CD4-positive, alpha-beta T cell treated with Interleukin-6 at 100 ng/mL for 8 hours (primary cell): ENCODE measurements around the gene DOK7.

ENCODE experiments used
- DNase-seq: peaks from one replicate; pipeline ENCODE4 v3.0.0-alpha.2; 2020; ENCODE audit warnings: mixed read lengths, low spot score

DOK7 gene

GRCh38 chr4:3462790-3463415, at the start of gene DOK7:
Gene DOK7 (plus strand): TSS chr4:3463306. CDS start chr4:3463376, 70 bp downstream.
- no peak for DNase-seq

DNA sequence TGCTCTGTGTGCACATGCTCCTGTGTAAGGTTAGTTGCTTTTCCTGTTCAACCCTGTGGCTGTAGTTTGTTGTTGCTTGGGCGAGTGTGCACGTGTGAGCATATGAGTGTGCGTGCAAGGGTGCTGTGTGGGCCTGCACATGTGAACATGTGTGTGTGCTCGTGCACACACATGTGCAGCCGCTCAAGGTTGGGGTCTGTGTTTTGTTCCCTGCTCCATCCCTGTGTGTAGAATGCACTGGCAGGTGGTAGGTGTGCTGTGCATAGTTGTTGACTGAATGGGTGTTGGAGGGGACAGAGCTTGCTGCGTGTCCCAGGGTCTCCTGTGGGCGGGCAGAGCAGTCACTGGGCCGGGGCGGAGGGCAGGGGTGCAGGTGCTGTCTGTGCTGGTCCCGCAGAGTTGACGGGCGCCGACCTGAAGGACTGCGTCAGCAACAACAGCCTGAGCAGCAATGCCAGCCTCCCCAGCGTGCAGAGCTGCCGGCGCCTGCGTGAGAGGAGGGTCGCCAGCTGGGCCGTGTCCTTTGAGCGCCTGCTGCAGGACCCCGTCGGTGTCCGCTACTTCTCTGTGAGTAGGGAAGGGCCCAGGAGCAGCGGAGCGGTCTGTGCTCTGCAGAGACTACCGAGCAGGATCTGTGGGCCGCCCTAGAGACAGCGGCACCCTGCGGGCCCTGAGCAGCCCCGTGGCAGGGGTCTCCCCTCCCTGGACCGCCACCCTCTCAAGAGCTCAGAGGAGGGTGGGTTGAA, 49.3 kb upstream of the DOK7 start:
- no peak for DNase-seq

- no peak for DNase-seq
Measured at GRCh38 chr4:3414421-3415279, 48.5 kb upstream of the DOK7 start.

DNA sequence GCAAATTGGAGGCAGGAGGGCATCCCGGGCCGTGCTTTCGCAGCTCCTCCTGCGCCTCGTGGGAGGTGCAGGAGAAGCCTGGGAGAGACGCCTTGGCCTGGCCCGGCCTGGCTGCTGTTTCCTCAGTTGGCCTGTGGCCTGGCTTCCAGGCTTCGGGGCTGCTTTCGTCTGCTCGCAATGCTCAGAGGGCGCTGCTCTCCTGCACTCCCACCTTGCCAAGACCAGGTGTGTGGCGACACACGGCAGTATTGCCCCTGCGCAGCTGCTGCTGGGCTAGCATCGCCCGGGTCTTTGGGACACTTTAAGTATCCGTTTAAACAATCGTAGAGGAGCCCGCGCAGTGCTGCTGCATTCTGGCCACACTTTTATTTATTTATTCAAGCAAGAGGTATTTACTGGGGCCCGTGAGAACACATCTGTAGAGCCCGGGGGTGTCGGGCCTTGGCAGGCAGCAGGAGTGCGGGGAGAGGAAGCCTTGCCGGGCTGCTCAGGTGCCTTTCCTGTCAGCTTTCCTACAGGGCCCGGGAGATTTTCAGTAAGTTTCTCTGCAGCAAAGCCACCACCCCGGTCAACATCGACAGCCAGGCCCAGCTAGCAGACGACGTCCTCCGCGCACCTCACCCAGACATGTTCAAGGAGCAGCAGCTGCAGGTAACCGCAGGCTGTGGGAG, 47.5 kb upstream of the DOK7 start:
- DNase-seq, result no peak

- no peak for DNase-seq
Measured at GRCh38 chr4:3416270-3416669, 46.8 kb upstream of the DOK7 start.

- DNase-seq, result no peak
Measured at GRCh38 chr4:3416821-3417221, 46.3 kb upstream of the DOK7 start.

GRCh38 chr4:3417448-3417847, 45.7 kb upstream of the DOK7 start:
- DNase-seq, result no peak

- DNase-seq, result no peak
Measured at GRCh38 chr4:3418029-3418762, 44.9 kb upstream of the DOK7 start.

DNA sequence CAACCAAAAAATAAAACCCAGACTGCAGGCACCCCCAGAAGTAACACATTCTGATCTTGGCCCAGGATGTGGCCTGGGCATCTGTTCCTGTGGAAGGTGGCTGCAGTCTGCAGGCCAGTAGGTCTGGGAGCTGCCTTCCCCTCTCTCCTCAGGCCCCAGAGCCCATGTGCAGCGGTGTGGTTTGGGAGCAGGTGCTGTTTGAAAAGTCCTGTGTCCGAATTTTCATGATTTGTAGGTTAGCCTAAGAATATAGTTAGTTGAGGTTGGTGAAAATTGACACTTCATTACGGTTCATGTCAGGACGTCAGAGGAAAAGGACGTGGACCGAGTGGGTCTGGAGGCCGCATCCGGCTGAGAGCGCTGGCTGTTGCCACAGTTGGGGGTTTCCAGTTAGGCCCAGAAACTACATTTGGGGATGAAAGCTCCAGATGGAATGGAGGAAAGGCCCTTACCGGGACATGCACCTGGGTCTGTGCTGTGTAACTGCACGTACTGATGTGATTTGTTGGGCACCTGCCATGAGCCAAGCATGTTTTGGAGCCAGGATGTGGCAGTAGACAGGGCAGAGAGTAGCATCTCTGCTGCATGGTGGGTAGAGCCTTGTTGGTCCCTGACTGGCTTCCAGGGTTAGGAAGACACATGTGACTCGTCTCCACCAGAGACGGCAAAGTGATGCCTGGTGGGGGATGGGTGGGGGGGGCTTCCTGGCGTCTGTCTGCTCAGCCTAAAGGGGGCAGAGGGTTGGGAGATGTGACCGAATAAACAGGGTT, 43.1 kb upstream of the DOK7 start:
- DNase-seq, result no peak

DNA sequence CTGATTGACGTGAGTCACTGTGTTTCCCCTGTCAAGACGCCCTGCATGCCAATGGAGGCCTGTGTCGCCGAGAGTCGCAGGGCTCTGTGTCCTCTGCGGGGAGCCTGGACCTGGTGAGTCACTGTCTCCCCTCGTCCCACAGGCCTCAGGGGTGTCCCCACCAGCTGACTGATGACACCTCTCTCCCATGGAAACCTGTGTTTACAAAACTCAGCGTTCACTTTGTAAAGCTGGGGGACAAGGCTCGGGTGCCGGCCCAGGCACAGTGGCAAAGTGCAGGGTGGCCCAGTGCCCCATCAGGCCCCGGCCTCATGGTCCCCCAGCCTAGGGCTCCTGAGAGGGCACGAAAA, 42.5 kb upstream of the DOK7 start:
- no peak for DNase-seq

GRCh38 chr4:3420956-3421355, 42.1 kb upstream of the DOK7 start:
- DNase-seq, result no peak

DNA sequence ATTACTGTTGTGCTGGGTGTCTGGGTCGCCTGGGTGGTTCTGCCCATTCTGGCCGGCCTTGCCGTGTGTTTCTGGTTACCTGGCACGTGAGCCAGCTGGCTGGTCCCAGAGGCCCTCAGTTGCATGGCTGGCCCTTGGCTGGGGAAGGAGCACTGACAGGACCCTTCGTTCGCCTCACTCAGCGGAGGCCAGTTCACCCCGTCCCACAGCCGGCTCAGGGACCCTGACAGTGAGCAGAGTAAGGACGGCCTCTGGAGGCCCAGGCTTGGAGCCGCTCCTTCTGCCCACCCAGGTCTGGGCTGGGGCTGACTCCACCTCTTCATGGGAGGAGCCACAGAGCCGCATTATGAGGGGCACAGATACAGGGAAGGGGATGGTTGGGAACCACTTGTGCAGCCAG, 41.6 kb upstream of the DOK7 start:
- DNase-seq, result no peak

GRCh38 chr4:3422241-3422801, 40.8 kb upstream of the DOK7 start:
- no peak for DNase-seq

DNA sequence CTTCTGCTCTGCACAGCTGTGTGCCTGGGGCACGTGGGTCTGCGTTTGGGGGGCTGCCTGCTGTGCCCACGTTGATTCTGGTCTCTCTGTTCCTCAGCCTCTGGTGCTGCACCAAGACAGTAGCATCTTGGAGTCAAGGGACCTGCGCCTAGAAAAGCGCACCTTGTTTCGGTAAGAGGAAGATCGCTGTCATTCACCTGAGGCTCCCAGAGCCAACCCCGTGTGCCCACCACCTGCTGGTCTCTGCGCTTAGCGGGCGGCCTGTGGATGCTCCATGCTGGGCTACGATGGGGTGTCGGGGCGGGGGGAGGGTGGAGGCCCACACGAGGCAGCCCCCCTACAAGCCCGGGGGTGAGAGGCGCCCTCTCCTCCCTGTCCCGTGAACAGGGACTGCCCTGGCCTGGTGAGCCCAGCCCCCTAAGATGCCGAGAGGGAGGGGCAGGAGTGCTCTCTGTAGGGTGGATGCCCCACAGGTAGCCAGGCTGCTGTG, 40.3 kb upstream of the DOK7 start:
- DNase-seq, result no peak

DNA sequence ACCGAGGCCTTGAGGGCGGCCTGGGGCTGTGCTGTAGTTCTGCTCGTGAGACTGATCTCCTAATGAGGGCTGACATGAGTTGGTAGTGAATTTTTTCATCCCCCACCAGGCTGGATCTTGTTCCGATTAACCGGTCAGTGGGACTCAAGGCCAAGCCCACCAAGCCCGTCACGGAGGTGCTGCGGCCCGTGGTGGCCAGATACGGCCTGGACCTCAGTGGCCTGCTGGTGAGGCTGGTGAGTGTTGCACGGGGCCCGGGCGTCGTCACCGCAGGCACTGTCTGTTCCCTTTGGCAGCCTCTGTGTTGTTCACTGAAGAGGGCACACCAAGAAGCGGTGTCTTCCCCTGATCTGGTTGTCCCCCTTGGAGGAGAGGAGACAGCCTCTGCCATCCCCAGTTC, 39.7 kb upstream of the DOK7 start:
- no peak for DNase-seq

DNA sequence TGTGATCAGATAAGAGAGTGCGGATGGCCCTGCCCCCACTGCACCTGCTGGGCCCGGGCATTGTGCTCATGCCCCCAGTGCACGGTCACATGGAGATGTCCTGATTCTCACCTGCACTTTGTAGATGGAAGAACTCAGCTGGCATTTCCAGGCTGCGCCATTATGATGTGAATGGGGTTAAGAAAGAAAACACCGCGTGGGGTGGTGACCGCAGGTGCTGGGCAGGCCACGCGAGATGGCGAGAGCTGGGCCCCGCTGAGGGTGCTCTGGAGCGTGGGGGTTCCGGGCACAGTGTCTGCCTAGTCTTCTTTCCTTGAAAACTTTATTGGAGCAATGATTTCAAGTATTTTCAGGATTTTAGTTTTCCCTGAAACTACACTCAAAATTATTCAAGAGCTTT, 39.2 kb upstream of the DOK7 start:
- DNase-seq, result no peak

DNA sequence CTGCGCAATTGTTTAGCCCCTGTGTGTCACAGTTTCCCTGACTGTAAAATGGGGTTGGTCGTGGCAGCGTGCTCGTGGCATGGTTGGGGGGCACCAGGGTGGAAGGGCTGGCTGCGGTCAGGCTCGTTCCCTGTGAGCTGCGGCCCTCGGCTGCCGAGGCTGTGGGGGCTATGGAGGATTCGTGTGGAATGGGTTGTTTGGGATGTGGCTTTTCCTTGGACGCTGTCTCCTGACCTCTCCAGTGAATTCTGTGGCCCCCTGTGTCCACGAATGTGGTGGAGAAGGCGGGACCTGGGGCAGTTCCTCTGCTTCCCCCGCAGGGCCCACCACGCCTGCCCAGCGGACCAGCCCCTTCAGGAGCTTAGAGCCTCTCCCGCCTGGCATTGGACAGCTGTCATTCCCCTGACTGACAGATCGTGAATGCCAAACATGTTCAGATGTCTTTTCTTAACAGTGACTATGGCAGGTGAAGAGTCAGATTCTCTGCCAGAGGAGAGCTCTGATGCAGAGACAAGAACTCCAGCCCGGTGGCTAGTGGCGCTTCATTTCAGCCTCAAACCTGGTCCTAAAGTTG, 38.5 kb upstream of the DOK7 start:
- no peak for DNase-seq

DNA sequence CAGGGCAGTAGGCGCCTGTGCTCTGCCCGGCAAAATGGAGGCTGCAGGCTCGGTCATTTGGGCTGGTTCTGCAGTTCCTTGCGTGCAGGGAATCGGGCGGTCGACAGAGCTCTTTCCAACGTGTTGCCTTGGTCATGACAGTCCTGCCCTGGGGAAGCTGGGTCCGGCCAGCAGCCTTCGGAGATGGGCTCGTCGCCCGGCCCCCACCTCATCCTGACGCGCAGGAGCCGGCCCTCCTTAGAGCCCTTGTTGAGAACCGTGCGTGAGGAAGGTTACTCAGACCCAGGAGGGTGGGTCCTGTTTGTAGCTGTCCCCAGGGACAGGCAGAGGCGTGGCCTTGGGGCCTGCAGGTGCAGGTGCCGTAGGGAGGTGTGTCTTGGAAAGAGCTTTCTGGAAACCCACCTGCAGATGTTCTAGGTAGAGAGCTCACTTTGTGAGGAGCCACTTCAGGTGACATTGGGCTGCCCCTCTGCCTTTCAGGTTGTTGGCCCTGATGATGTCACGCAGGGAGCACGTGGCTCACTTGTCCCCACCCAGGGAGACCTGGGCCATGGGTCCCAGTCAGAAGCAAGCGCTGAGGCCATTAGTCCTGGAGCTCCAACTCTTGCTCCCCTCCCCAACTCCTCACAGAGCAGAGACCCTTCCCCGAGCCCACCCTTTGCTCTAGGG, 36.5 kb upstream of the DOK7 start:
- no peak for DNase-seq

DNA sequence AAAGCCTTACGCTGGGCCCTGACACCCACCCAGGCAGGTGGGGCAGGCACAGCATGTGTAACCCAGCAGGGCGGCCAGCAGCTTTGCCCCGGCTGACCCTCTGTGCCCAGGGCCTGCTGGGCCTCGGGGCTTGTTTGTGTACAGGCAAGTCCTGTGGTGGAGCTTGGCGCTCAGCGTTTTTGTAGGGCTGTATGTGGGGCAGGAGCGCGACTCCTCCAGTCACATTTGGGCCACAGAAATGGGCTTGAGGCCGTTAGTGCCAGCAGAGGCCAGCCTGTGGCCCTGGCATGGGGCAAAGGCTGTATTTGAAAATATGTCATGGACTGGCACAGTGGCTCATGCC, 36.0 kb upstream of the DOK7 start:
- DNase-seq, result no peak
